NCI-H69 (cell line): ENCODE data around the gene NTPCR.
A peak's percentile ranks its signal among the peaks of the same experiment; 100 is the strongest.
"Not testable (repeated sequence)": the region's sequence is repeated elsewhere in the genome, so short reads cannot be mapped to it uniquely, and the experiment has no call there.

Source experiments
- DNase-seq: peaks from one replicate; lab custom pipeline; 2025; lab: John Stamatoyannopoulos, UW

Gene NTPCR

DNA sequence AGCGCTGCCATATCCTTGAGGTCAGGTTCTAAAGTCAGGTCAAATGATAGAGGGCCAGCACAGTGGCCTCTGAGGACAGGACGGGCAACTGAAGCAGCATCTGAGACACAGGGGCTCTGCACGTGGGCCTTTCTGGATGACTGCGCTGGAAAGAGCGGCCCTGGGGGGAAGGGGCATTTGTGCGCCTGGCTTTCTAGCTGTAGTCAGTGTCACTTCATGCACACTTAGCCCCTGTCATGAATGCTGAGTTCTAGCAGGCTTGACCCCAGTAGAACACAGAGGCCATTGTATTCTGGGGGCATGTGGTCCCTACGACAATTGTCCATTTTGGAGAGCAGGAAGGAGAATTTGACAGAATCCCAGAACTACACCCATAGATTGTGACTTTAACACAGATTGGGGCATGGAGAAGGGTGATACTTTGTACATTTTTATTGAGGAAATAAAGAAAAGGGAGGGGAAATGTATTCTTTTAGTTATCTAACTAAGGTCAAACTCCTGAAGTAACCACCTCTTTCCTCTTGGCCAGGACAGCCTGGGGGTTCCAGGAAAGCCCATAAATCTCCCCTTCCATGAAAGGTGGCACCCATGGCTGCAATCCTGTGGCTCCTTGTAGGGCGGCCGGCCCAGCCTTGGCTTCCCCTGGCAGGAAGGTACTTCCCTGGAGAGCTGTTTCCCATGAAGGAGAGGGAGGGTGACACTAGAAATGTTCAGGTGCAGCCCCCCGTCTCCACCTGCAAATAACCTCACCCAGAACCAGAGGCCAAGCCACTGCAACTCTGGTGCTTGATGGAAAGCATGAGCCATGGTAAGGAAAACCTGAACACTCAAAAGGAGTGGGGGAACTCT, 34.4 kb downstream of the NTPCR start:
- no peak for DNase-seq

- no peak for DNase-seq
Observed at GRCh38 chr1:232985882-232986526, 35.6 kb downstream of the NTPCR start.

GRCh38 chr1:232986527-232986922, 36.1 kb downstream of the NTPCR start:
- no peak for DNase-seq

DNA sequence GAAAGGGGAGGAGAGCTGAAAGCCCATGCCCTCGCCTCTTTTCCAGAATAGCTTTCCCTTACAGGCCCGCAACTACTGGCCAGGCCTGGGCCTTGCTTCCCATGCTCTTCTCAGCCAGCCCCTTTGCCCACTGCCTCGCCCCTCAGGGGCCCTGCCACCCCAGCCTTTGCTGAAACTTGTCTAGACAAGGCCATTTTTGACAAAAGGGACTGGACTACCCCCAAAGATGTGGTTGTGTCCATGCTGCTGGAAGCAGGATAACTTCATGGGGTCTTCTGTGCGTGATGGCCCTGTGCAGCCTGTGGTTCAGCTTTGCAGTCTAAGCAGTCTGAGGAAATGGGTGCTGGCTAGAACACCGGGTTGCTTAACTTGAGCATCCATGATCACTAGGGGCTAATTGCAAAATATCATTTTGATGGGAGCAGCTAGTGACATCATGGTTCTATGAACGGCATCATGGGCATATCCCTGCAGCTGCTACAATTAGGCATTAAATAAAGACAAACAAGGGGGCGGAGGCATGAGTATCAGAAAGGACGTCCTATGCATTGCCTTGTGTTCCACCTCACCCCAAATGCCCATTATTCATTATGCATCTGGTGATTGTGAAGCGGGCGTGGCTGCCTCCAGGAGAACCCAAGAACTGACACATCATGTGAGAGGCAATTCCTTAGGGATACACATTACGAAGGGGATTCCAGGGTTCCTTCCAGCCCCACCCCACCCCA, 36.8 kb downstream of the NTPCR start:
- no peak for DNase-seq

DNA sequence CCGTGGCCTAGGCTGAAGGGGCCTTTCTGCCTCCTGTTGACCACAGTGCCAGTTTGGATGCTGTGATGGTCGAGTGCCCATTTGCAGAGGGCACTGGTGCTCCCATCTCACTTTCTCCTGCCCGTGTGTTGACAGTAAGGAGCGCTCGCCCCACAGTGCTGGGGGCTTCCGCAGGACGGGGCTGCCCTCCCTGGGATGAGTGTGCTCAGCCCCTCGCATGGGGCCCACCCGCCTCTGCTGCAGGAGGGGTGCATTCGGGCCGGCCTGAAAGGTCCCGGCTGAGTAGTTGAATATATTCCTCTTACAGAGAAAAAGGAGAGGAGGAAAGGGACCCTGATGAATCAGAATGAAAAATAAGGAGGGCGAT, 37.3 kb downstream of the NTPCR start:
- DNase-seq, result no peak

GRCh38 chr1:232988572-232989040, 38.2 kb downstream of the NTPCR start:
- peak; percentile 47 for DNase-seq

DNA sequence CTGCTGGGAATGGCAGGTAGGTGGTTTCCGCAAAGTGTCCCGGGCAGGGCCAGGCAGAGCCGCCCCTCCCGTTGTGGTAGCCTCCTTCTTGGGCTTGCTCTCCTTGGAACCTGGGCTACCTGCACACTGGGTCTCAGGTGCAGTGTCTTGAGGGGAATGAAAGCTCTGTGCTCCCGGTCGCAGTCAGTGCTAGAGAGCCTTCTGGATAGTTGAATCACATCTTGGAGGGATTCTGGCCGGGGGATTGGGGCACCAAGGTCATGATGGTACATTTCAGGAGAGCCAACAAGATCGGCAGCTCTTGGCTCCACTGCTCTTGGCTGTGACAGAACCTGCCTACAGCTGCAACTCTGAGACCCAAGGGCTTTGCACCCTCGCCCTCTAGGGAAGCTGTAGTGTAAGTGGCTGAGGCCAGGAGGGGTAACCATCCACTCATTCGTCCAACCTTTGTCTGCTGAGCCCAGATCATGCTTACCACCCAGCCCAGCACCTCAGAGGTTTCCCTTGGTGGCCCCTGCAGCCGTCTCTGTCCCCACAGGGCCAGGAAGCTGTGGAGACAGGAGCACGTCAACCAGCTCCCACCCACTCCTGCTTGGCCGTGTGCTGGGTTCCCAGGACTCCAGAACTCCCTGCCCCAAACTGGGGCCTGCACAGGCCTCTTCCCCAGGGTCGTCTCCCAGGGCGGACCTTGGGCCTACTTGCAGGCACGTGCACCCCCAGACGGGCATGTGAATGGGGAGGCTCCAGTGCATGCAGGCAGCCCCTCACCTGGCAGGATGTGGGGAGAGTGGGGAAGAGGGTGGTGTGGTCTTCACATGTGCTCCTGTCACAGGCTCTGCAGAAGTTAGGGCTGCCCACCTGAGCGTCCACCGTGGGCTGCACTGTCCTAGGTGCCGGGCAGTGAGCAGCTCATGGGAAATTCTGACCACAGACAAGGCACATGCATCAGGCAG, 40.0 kb downstream of the NTPCR start:
- no peak for DNase-seq

DNA sequence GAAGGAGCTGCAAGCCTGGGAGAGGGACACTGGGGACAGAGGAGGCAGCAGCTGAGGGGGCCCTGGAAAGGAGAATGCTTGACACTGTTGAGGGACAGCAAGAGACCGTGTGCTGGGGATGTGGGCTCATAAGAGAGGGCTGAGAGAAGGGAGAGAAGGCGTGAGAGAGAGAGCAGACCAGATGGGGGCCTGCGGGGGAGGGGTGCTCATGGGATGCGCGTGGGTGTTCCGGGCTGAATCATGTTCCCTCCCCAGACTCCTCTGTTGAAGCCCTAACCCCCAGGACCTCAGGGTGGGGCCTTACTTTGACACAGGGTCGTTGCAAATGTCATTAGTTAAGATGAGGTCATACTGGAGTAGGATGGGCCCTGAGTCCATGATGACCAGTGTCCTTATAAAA, 40.8 kb downstream of the NTPCR start:
- DNase-seq, result no peak

DNA sequence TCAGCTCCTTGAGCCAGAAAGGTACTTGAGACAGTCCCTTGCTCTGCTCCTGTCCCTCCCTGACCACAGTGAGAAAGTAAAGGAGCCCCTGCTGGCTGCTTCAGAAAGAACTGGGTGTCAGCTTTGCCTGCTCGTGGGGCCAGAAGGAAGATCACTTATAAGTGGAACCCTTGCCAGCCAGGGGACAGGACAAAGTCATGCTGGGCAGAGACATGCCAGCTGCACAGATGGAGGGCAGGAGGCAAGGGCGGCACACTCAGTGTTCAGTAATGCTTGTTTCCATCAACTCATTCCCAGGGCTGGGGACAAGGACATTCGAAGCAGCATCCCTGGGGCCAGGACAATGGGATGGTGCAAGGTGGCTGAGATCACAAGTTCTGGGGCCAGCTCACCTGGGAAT, 41.8 kb downstream of the NTPCR start:
- DNase-seq, result no peak

DNA sequence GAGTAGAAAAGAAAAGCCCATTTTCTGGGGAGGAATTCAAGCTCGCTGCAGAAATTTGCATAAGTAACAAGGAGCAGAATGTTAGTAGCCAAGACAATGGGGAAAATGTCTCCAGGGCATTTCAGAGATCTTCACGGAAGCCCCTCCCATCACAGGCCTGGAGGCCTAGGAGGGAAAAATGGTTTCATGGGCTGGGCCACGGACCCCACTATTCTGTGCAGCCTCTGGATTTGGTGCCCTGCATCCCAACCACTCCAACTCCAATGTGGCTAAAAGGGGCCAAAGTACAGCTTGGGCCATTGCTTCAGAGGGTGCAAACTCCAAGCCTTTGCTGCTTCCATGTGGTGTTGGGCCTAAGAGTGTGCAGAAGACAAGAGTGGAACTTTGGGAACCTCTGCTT, 43.1 kb downstream of the NTPCR start:
- DNase-seq, result no peak

DNA sequence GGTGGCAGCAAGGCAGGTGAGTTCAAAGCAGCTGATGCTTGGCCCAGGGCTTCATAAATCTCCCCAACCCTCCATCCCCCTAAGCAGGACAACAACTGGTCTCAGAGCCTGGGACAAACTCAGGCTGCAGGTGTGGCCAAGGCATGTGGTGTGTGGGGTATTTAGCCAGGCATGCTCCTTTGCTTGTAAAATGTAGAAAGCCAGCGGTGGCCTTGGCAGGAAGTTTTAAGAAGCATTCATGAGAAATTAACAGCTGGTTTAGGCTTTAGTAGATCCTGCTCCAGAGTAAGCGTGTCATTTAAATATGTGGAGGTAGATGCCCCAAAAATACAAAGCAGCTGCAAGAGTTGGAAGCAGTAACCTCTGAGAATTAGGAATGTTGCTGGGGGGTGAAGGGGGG, 44.8 kb downstream of the NTPCR start:
- no peak for DNase-seq

- no peak for DNase-seq
Observed at GRCh38 chr1:232996143-232996542, 45.7 kb downstream of the NTPCR start.

GRCh38 chr1:232998138-232998537, 47.7 kb downstream of the NTPCR start:
- no peak for DNase-seq

- DNase-seq, result no peak
Observed at GRCh38 chr1:232998646-232999045, 48.2 kb downstream of the NTPCR start.

- no peak for DNase-seq
Observed at GRCh38 chr1:232999956-233000625, 49.7 kb downstream of the NTPCR start.

DNA sequence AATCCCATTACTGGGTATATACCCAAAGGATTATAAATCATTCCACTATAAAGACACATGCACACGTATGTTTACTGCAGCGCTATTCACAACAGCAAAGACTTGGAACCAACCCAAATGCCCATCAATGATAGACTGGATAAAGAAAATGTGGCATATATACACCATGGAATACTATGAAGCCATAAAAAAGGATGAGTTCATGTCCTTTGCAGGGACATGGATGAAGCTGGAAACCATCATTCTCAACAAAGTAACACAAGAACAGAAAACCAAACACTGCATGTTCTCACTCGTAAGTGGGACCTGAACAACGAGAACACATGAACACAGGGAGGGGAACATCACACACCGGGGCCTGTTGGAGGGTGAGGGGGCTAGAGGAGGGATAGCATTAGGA, 53.2 kb downstream of the NTPCR start:
- DNase-seq, result not testable (repeated sequence)

GRCh38 chr1:233004451-233004850, 54.0 kb downstream of the NTPCR start:
- DNase-seq, result no peak

DNA sequence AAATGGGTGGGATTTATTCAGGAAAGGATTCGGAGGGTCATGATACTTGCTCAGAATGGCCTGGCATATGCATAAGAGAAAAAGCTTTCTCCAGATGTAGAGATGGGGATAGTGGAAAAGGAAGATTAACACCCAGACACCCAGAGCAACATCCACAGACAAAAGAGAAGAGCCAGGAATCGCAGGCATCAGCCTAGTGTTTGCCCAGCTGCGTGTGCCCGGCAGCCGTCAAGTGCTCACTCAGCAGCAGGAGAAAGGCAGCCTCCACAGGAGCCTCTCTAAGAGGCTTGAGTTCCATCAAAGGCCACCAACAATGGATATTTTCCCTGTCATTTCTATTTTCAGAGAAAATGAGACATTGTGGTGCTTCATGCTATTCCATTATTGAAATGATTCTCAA, 54.7 kb downstream of the NTPCR start:
- peak; percentile 50 for DNase-seq

DNA sequence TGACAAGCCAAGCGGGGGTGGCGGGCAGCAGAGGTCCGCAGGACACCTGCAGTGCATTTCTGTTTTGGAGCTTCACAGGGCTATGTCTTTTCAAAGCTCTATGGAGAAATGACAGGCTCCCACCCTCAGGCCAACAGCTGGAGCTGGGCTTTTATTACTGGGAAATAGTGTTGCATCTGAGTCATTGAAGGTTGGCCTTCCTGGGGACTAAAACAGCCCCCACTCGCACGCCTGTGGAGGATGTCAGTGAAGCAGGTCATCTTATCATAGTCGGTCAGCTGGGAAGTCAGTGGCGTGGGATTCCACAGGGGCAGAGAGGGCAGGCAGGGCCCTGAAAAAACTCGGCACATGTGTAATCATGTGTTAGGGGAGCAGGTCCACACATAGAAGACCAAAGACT, 55.3 kb downstream of the NTPCR start:
- no peak for DNase-seq

- no peak for DNase-seq
Observed at GRCh38 chr1:233006108-233006507, 55.7 kb downstream of the NTPCR start.

GRCh38 chr1:233006541-233006973, 56.1 kb downstream of the NTPCR start:
- DNase-seq, result peak; percentile 8
